ENCODE measurements around the gene N4BP2L2.

- TF ChIP-seq EZH2 (IDR thresholded peaks at IDR 0.05; ENCODE audit: insufficient read depth, low read length), result no peak
- TF ChIP-seq CTCF (IDR thresholded peaks at IDR 0.05; ENCODE audit: insufficient read depth, low read depth, low read length), result no peak
Measured at GRCh38 chr13:32553720-32554119, 15.1 kb upstream of the N4BP2L2 start.
